OCI-LY1 (cell line): ENCODE data around the gene DNAJC11.

Experiments used
- CTCF ChIP-seq: fragments of 200-600 bp; sonication (generic), shearing (Covaris generic); IDR thresholded peaks from 2 replicates; pipeline ENCODE4 v1.5.1; 2017; ENCODE audit warnings: mild to moderate bottlenecking, antibody characterized with exemption, low read length, moderate library complexity, mixed read lengths
- EZH2 ChIP-seq: fragments of 200-600 bp; sonication (generic), shearing (Covaris generic); IDR thresholded peaks from 2 replicates; pipeline ENCODE4 v1.8.0; 2017; ENCODE audit warnings: borderline replicate concordance, mixed run types, mild to moderate bottlenecking, antibody characterized with exemption, low read length, moderate library complexity, mixed read lengths

- TF ChIP-seq CTCF = no peak
- TF ChIP-seq EZH2 = no peak
Measured at GRCh38 chr1:6731905-6732304, 30.3 kb upstream of the DNAJC11 start.
